SK-N-SH (cell line): ENCODE measurements around the gene ATCAY. TPM values are rescaled to one million over a fixed set of nuclear protein-coding genes. Genes with fewer than 3 reads are reported as not detected.

Experiments
- CTCF ChIA-PET: fragments of 300-600, 350-600 bp; formaldehyde crosslinking; extraction: SDS; loops from one replicate; lab custom pipeline; 2021; lab: Yijun Ruan, JAX
- POLR2A ChIA-PET: fragments of 350-600 bp; sonication (Branson Sonifier 250); formaldehyde crosslinking; extraction: SDS; loops from one replicate; lab custom pipeline; 2020; ENCODE audit warnings: antibody characterized with exemption, inconsistent platforms; lab: Yijun Ruan, JAX
- DNase-seq: peaks from one replicate; pipeline ENCODE4 v3.0.0; 2012
- H2AFZ ChIP-seq: fragments of 200-600 bp; sonication (generic); 2 replicates; pipeline ENCODE4 v1.8.1; 2016; ENCODE audit warnings: antibody characterized with exemption, mild to moderate bottlenecking, low read depth
- H3F3A ChIP-seq: fragments of 200-600 bp; sonication (generic); replicated peaks from 2 replicates; pipeline ENCODE3; 2016; ENCODE audit warnings: antibody characterized with exemption, mild to moderate bottlenecking; ENCODE audit not compliant: insufficient read depth
- H3K27ac ChIP-seq, 2 experiments: fragments of 200-500 bp in 1 of 2; fragments of 200-600 bp in 1 of 2; sonication (Bioruptor generic) in 1 of 2; sonication (generic), shearing (Covaris generic) in 1 of 2; 2 replicates each; pipeline versions ENCODE4 v1.5.1 to v1.6.1; 2014 to 2016; ENCODE audit warnings: low read depth in 2 of 2, inconsistent platforms in 1 of 2, low read length in 1 of 2, mild to moderate bottlenecking in 1 of 2, mixed read lengths in 1 of 2
- H3K27me3 ChIP-seq: fragments of 200-600 bp; sonication (generic), shearing (Covaris generic); 2 replicates; pipeline ENCODE4 v1.6.1; 2016; ENCODE audit warnings: mixed run types; ENCODE audit not compliant: insufficient read depth
- H3K36me3 ChIP-seq, 2 experiments: fragments of 200-500 bp in 1 of 2; fragments of 200-600 bp in 1 of 2; sonication (Bioruptor generic) in 1 of 2; sonication (generic) in 1 of 2; replicated peaks in 1 of 2; 2 replicates each; pipeline versions ENCODE3 to v1.5.1; 2014 to 2016; ENCODE audit warnings: low read length in 1 of 2, mild to moderate bottlenecking in 1 of 2; ENCODE audit not compliant: insufficient read depth in 2 of 2, control insufficient read depth in 1 of 2
- H3K4me1 ChIP-seq, 2 experiments: fragments of 200-500 bp in 1 of 2; fragments of 200-600 bp in 1 of 2; sonication (Bioruptor generic) in 1 of 2; sonication (generic), shearing (Covaris generic) in 1 of 2; 2 replicates each; pipeline versions ENCODE4 v1.5.1 to v1.6.1; 2014 to 2016; ENCODE audit warnings: low read depth in 1 of 2, low read length in 1 of 2, mixed run types in 1 of 2; ENCODE audit not compliant: insufficient read depth in 2 of 2, control insufficient read depth in 1 of 2
- H3K4me2 ChIP-seq: fragments of 200-600 bp; sonication (generic), shearing (Covaris generic); 2 replicates; pipeline ENCODE4 v1.6.1; 2017; ENCODE audit warnings: mixed run types
- H3K4me3 ChIP-seq, 2 experiments: fragments of 200-500 bp in 1 of 2; fragments of 200-600 bp in 1 of 2; sonication (Bioruptor generic) in 1 of 2; sonication (generic), shearing (Covaris generic) in 1 of 2; 2 replicates each; pipeline versions ENCODE4 v1.5.1 to v1.8.1; 2014 to 2016; ENCODE audit warnings: low read depth in 2 of 2, inconsistent platforms in 1 of 2, low read length in 1 of 2, mild to moderate bottlenecking in 1 of 2, mixed read lengths in 1 of 2, moderate library complexity in 1 of 2
- H3K79me2 ChIP-seq: fragments of 200-600 bp; sonication (generic); 2 replicates; pipeline ENCODE4 v1.8.1; 2017; ENCODE audit warnings: mild to moderate bottlenecking; ENCODE audit not compliant: insufficient read depth
- H3K9ac ChIP-seq: fragments of 200-600 bp; sonication (generic); 2 replicates; pipeline ENCODE4 v1.6.1; 2017; ENCODE audit warnings: mixed run types
- H3K9me2 ChIP-seq: fragments of 200-600 bp; sonication (generic); 2 replicates; pipeline ENCODE4 v1.6.1; 2017; ENCODE audit warnings: mixed run types
- H3K9me3 ChIP-seq: fragments of 200-600 bp; sonication (generic); 2 replicates; pipeline ENCODE4 v1.6.1; 2017; ENCODE audit warnings: mixed run types, mild to moderate bottlenecking, moderate library complexity
- H4K20me1 ChIP-seq: fragments of 200-600 bp; sonication (generic); 2 replicates; pipeline ENCODE4 v1.6.1; 2017; ENCODE audit warnings: mild to moderate bottlenecking, mixed run types; ENCODE audit not compliant: insufficient read depth
- CHD2 ChIP-seq: fragments of 150-350 bp; IDR thresholded peaks from 2 replicates; pipeline ENCODE4 v1.6.1; 2018; ENCODE audit warnings: low read length; ENCODE audit not compliant: partially characterized antibody
- EP300 ChIP-seq, 2 experiments: IDR thresholded peaks; 2 replicates each; pipeline versions ENCODE4 v1.4.0 to v1.6.1; 2012; ENCODE audit warnings: borderline replicate concordance in 1 of 2, low read depth in 1 of 2, low read length in 1 of 2
- FOSL2 ChIP-seq: IDR thresholded peaks from 2 replicates; pipeline ENCODE4 v1.4.0; 2012; ENCODE audit warnings: low read depth, mild to moderate bottlenecking, moderate library complexity, borderline replicate concordance
- GABPA ChIP-seq: IDR thresholded peaks from 2 replicates; pipeline ENCODE4 v1.4.0; 2012; ENCODE audit warnings: low read depth, mild to moderate bottlenecking
- GATA2 ChIP-seq: sonication (generic); formaldehyde crosslinking; IDR thresholded peaks from 2 replicates; pipeline ENCODE4 v1.5.0; 2020; ENCODE audit warnings: mild to moderate bottlenecking, missing genetic modification reagents
- JUND ChIP-seq: IDR thresholded peaks from 2 replicates; pipeline ENCODE4 v1.4.0; 2012
- MEF2A ChIP-seq: IDR thresholded peaks from 2 replicates; pipeline ENCODE4 v1.4.0; 2012; ENCODE audit warnings: low read depth, borderline replicate concordance
- MXI1 ChIP-seq: IDR thresholded peaks from 2 replicates; pipeline ENCODE4 v1.6.1; 2012; ENCODE audit warnings: mild to moderate bottlenecking, low read depth, low read length, improper control_type of control experiment
- RAD21 ChIP-seq: IDR thresholded peaks from 2 replicates; pipeline ENCODE4 v1.6.1; 2012; ENCODE audit warnings: mild to moderate bottlenecking, low read length
- RCOR1 ChIP-seq: fragments of 150-350 bp; IDR thresholded peaks from 2 replicates; pipeline ENCODE4 v1.6.1; 2017; ENCODE audit warnings: antibody characterized with exemption, low read length
- RFX5 ChIP-seq: IDR thresholded peaks from 2 replicates; pipeline ENCODE4 v1.6.1; 2012; ENCODE audit warnings: mild to moderate bottlenecking, improper control_type of control experiment, low read length
- SIN3A ChIP-seq: IDR thresholded peaks from 2 replicates; pipeline ENCODE4 v1.6.1; 2012; ENCODE audit warnings: low read depth, mild to moderate bottlenecking, low read length, moderate library complexity, borderline replicate concordance
- TAF1 ChIP-seq: IDR thresholded peaks from 2 replicates; pipeline ENCODE4 v1.6.1; 2012; ENCODE audit warnings: low read depth, mild to moderate bottlenecking, low read length, moderate library complexity, borderline replicate concordance
- TCF12 ChIP-seq: IDR thresholded peaks from 2 replicates; pipeline ENCODE4 v1.4.0; 2012
- WGBS: methylation state at CpG from one replicate; pipeline ENCODE4 v1.1.6; 2017; ENCODE audit warnings: low lambda C conversion rate; 5-methylcytosine and 5-hydroxymethylcytosine counted together
- polyA plus RNA-seq, 3 experiments: library from polyadenylated mRNA; depleted of rRNA; stranded (reverse); fragments of >200 nt; gene quantifications; 2 replicates each; pipeline ENCODE4 v1.2.3, GENCODE V29; 2012
- TF ChIP-seq, protein P1 (sequence below): fragments of 150-350 bp; IDR thresholded peaks from 2 replicates; pipeline ENCODE4 v1.6.1; 2017; ENCODE audit warnings: antibody characterized with exemption, low read length, low read depth, borderline replicate concordance
- TF ChIP-seq, protein P2 (sequence below): fragments of 150-350 bp; IDR thresholded peaks from 2 replicates; pipeline ENCODE4 v1.6.1; 2016; ENCODE audit warnings: mild to moderate bottlenecking, low read depth, low read length

ATCAY gene
- polyA plus RNA-seq, 1 of the 3 experiments (the other 2 are of a cell fraction), result 0.84 TPM

DNA sequence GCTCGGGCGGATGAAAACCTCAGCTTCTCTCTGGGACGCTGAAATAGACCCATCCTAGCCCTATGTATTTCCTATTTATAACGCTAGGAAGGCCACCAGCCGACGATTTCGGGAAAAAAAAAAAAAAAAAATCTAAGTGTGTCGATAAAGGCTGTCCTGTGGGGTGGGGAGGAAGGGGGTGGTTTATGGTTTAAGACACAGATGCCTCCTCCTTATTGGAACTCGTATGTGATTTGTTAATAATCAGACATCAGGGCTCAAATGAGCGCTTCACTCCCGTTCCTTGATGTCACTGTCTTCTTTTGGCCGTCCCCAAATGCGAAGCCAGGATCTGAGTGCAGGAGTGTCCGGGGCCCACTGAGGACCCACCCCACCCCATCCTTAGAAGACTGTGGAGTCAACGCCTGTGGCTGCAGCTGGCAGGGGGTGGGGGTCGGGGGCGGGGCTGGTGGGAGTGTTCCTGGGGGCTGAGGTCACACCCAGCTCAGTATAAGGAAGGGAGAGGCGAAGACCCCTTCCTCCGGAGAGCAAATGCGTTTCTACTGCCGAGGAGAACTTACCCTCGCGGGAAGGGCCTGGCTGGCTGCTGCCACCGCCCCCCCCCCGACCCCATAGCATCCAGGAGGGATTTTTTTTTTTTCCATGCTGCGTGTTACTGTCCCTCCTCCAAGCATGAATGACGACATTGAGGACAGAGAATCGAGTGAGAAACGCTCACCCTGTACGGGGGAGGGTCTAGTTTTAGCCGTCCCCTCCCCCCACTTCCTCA lies 971 bp downstream of the ATCAY start:
- POLR2A ChIA-PET, result interaction anchor here (0.6 to 1.5 kb wide), 7 partner anchors 8 to 119 kb away, joined by 3 to 7 read pairs (median 5); partner anchors contain the start of genes EEF2 and MRPL54

DNA sequence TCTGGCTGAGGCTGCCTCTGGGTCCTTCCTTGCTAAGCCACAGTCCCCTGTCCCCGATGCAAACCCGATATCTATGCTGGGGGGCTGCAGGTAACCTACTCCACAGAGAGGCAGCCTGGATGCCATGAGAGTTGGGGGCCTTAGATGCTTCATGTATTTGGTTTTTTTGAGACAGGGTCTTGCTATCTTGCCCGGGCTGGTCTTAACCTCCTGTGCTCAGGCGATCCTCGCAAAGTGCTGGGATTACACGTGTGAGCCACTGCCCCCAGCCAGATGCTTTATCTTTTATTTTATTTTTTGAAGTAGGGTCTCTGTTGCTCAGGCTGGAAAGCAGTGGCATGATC lies 1.5 kb downstream of the ATCAY start:
- no peak for TF ChIP-seq TAF1
- TF ChIP-seq GABPA, result no peak
- TF ChIP-seq EP300 (IDR thresholded peaks at IDR 0.05; ENCODE audit: borderline replicate concordance in 1 of 2, low read depth in 1 of 2, low read length in 1 of 2), result no peak
- no peak for TF ChIP-seq JUND
- no peak for TF ChIP-seq RFX5
- no peak for TF ChIP-seq TCF12
- TF ChIP-seq MEF2A, result no peak
- no peak for TF ChIP-seq GATA2
- no peak for TF ChIP-seq RCOR1
- TF ChIP-seq SIN3A, result no peak
- no peak for TF ChIP-seq CHD2
- no peak for TF ChIP-seq MXI1
- Histone ChIP-seq H4K20me1 (no peaks in the 10 kb centered on the region), H3K79me2 (no peaks in the 10 kb centered on the region), H3K9me3 (no peaks in the 10 kb centered on the region), H3K4me1 (no peaks in the 10 kb centered on the region; a peak in 1 of 4 replicates), H3K4me2 (no peak overlapping the region), H3F3A (peaks cover 3% of the 10 kb centered on the region), H3K27ac (no peak overlapping the region), H3K4me3 (peak overlapping the region in 1 of 2 experiments; percentile 46; a peak in 1 of 4 replicates), H3K27me3 (0 out of 2 replicates have a peak, but pooled peaks cover 5% of the 10 kb centered on the region), H3K36me3 (no peaks in the 10 kb centered on the region), H2AFZ (no peak overlapping the region), H3K9me2 (no peaks in the 10 kb centered on the region), H3K9ac (no peak overlapping the region)
- POLR2A ChIA-PET, result interaction anchor here (0.6 kb wide), 1 partner anchor 106 kb away, joined by 3 read pairs; no protein-coding TSS in a partner anchor
- WGBS, result 50% methylated on average over 6 of the region's 6 CpGs
- no peak for DNase-seq
- CTCF ChIA-PET, result no interaction called here

More for the DNA sequence above, 971 bp downstream of the ATCAY start:
- Histone ChIP-seq H3K4me1 (no peaks in the 10 kb centered on the region; a peak in 1 of 4 replicates), H3K4me3 (peak overlapping the region; percentile 46 to 60), H3K4me2 (peak overlapping the region; percentile 76), H3K27ac (peak overlapping the region in 1 of 2 experiments; percentile 73; a peak in 2 of 4 replicates), H3K9ac (0 out of 2 replicates have a peak overlapping the region, but pooled peaks have one; percentile 14), H3K9me3 (no peaks in the 10 kb centered on the region), H3K27me3 (0 out of 2 replicates have a peak, but pooled peaks cover 5% of the 10 kb centered on the region), H3K9me2 (no peaks in the 10 kb centered on the region), H3F3A (peaks cover 3% of the 10 kb centered on the region), H3K79me2 (no peaks in the 10 kb centered on the region), H2AFZ (peak overlapping the region; percentile 70; the same call in 1 of the 2 replicates), H4K20me1 (no peaks in the 10 kb centered on the region), H3K36me3 (no peaks in the 10 kb centered on the region)
- TF ChIP-seq SIN3A (no peak), EP300 (IDR thresholded peaks at IDR 0.05; ENCODE audit: borderline replicate concordance in 1 of 2, low read depth in 1 of 2, low read length in 1 of 2) (no peak), MXI1 (no peak), RAD21 (no peak), FOSL2 (no peak)
- TF ChIP-seq, protein P1, sequence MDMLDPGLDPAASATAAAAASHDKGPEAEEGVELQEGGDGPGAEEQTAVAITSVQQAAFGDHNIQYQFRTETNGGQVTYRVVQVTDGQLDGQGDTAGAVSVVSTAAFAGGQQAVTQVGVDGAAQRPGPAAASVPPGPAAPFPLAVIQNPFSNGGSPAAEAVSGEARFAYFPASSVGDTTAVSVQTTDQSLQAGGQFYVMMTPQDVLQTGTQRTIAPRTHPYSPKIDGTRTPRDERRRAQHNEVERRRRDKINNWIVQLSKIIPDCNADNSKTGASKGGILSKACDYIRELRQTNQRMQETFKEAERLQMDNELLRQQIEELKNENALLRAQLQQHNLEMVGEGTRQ, result no peak
- TF ChIP-seq, protein P2, sequence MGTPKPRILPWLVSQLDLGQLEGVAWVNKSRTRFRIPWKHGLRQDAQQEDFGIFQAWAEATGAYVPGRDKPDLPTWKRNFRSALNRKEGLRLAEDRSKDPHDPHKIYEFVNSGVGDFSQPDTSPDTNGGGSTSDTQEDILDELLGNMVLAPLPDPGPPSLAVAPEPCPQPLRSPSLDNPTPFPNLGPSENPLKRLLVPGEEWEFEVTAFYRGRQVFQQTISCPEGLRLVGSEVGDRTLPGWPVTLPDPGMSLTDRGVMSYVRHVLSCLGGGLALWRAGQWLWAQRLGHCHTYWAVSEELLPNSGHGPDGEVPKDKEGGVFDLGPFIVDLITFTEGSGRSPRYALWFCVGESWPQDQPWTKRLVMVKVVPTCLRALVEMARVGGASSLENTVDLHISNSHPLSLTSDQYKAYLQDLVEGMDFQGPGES, result no peak
- CTCF ChIA-PET, result interaction anchor here (0.9 to 1.1 kb wide), 2 partner anchors 59 to 97 kb away, joined by 3 to 7 read pairs; no protein-coding TSS in a partner anchor
- 3% methylated on average over 28 of the region's 31 CpGs for WGBS
- peak; percentile 81 for DNase-seq
